HG02840 (cell line): ENCODE results near the gene CEMP1.
A peak's percentile ranks its signal among the peaks of the same experiment; 100 is the strongest.
"Not testable (repeated sequence)": the region's sequence is repeated elsewhere in the genome, so short reads cannot be mapped to it uniquely, and the experiment has no call there.

Experiments used
- ATAC-seq: cut with Tn5 transposase; IDR thresholded peaks from one replicate; pipeline ENCODE4 v1.9.1; 2021; ENCODE audit warnings: mild to moderate bottlenecking, moderate library complexity, moderate number of reproducible peaks; ENCODE audit not compliant: unreplicated experiment, low FRiP score

CEMP1 gene

GRCh38 chr16:2537451-2538379 lies 6.5 kb upstream of the CEMP1 start, which contains the start of gene PDPK1:
TSS of gene PDPK1 (plus strand) at chr16:2538021. CDS start at chr16:2538113, 92 bp downstream.
- ATAC-seq, result peak; percentile 75

DNA sequence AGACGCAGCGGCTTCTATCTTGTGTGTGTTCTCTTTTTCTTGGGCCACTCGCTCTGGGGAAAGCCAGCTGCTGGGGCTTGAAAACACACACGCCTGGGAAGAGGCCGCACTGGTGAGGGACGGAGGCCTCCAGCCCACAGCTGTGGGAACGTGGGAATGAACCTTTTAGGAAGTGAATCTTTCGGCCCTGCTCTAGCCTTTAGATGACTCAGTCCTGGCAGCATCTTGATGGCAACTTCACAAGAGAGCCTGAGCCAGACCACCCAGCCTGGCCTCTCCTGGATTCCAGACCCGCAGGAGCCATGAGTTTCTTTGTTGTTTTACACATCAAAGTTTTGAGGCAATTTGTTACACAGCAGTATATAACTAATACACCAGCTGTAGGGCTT lies 4.4 kb upstream of the CEMP1 start:
- no peak for ATAC-seq

DNA sequence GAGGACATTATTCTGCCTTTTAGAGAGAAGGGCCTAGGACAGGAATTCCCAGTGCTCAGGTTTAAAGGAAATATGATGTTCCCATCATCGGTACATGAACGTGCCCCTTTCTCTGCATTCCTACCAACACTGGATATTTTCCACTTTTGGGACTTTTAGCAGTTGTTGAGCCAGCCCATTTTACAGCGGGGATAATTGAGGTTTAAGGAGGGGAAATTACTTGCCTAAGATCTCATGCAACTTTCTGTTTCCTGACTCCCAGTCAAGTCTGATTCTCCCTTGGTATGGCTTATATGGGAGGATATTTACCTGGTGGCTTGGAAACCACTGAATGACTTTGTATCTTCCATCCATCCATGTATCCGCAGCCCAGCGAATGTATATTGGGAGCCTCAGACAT lies 3.1 kb upstream of the CEMP1 start:
- ATAC-seq, result not testable (repeated sequence)

GRCh38 chr16:2533912-2534311 lies 2.7 kb upstream of the CEMP1 start:
- ATAC-seq, result no peak

GRCh38 chr16:2533142-2533755 lies 2.0 kb upstream of the CEMP1 start:
- ATAC-seq, result not testable (repeated sequence)

GRCh38 chr16:2532494-2533141 lies 1.4 kb upstream of the CEMP1 start:
- ATAC-seq, result no peak

GRCh38 chr16:2531696-2532493 lies 687 bp upstream of the CEMP1 start:
- ATAC-seq, result peak; percentile 76

DNA sequence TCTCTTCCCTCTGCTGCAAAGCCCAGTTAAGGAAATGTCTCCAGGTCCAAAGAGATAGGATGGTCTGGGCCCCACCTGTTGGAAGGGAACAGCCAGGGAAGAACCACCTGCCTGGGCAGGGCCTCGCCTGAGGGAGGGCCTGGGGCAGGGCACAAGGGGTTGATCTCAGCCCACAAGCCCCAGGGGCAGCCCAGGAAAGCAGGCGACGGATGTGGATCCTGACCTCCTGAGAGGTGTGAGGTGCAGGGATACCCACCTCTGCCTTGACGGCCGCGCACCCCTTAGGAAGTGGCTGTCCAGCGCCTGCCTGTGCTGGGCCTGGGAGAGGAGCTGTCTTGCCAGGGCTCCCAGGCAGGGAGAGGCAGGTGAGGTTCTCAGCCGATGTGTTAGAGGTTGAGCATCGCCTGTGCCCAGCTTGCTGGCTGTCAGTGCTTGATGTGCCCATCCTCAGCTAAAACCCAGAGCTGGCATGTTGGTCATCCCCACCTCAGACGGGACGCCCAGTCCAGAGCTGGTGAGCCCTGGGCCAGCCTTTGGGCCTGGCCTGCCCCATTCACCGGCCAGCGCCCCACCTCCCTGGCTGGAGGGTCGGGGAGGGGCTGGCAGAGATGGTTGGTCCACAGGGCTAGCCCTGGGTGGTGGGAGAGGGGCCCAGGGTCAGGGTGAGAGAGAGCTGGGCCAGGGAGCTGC lies 434 bp downstream of the CEMP1 start:
- no peak for ATAC-seq

DNA sequence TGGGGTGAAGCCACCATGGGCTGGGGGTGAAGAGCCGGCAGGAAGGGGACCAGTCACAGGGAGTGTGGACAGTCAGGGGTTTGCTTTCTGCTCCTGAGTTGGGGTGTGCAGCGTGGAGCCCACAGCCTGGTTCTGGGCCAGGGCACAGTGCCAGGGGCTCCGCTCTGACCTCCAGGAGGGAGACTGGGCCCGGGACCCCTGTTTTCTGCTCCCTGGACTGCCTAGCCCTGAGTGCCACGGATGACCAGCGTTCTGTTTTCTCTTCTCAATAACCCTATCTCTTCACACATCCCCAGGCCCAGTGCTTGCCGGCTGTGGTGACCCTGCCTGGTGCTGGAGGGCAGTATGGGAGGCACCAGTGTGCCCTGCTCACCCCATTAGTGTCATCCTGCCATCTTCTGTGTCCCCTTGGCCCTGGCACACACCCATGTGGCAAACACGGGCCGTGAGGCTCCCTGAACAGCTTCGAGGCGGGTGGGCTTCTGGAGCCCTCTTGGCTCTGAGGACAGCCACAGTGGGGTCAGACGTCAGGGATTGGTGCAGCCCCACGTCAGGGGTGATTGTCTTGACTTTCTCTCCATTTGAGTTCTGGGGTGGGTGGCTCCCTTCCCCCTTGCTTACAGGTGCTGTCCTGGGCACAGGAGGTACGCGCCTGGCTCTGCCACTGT lies 1.1 kb downstream of the CEMP1 start:
- ATAC-seq, result no peak

DNA sequence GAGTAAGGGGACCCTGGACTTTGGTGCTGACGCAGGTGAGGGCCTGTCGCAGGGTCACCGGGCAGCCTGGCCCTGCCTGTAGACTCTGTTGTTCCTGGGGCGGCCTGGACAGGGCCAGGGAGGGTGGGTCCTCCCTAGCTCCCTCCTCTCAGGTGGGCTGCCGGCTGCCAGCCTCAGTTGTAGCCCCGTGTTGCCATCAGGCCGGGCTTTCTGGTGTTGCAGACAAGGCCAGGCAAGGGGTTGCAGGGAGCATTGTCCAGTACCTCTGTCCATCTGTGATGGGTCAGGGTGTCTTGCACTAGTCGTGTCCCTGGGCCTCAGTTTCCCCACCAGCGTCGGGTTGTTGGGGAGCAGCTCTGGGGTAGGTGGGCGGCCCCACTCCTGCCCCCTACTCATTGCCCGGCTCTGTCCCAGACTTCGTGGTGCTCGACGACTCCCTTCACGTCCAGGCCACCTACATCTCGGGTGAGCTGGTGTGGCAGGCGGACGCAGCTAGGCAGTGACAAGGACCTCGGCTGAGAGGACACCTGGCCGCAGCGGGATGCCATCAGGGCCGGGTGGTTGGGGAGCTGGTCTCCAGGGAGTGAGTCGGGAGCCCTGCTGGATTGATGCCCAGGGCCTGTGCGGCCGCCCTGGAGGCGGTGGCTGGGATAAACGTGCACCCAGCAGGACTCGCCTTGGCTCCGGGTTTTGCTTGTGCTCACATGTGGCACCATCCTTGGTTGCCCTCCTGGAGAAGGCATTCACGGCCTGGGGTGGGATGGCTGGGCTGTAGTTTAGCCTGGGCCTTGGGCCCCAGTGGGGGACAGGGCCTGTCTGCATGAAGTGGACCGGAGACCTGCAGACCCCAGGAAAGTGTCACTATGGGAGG lies 1.9 kb downstream of the CEMP1 start:
- ATAC-seq, result no peak

GRCh38 chr16:2528161-2529060 lies 2.8 kb downstream of the CEMP1 start:
- ATAC-seq, result no peak

DNA sequence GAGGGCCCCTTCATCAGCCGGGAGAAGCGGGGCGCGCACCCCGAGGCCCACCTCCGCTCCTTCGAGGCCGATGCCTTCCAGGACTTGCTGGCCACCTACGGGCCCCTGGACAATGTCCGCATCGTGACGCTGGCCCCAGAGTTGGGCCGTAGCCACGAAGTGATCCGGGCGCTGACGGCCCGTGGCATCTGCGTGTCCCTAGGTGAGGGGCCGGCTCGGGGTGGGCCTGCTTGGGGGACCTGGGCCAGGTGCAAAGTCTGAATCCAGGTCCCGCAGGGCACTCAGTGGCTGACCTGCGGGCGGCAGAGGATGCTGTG lies 3.5 kb downstream of the CEMP1 start:
- no peak for ATAC-seq

DNA sequence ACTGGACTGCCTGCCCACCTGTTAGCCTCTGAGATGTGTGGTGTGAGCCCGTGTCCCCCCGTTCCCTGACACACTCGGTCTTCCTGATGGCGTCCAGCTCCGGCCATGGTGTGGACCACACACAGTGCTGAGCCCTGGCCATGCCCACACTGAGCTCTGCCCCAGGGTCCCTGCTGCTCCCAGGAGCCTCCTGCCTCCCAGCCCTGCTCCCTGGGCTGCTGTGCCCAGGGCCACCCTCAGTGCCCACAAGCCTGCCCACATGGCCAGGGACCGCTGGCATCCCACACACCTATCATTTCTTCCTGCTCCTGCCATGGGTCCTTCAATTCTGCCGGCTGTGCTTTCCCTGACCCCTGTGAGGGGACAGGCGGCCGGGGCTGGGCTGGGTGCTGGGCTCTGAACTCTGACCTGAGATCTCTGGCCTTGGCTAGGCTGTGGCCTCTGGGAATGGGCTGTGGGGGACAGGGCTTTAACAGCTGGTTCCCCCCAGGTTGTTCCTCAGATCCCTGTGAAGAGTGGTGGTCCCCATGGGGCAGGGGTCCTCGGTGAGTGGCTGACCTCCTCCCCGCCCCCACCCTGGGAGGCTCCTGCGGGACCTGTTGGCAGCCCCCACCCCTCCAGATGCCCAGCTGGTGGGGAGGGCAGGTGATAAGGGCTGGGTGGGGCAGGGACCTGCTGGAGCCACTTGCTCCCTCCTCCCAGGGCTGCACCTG lies 4.0 kb downstream of the CEMP1 start:
- ATAC-seq, result no peak

- no peak for ATAC-seq
Measured at GRCh38 chr16:2526135-2526534, 5.1 kb downstream of the CEMP1 start.

GRCh38 chr16:2524339-2524938 lies 6.8 kb downstream of the CEMP1 start:
- ATAC-seq, result no peak

GRCh38 chr16:2523801-2524231 lies 7.4 kb downstream of the CEMP1 start:
- ATAC-seq, result no peak
